ENCODE data around the gene CIAO2B.

DNA sequence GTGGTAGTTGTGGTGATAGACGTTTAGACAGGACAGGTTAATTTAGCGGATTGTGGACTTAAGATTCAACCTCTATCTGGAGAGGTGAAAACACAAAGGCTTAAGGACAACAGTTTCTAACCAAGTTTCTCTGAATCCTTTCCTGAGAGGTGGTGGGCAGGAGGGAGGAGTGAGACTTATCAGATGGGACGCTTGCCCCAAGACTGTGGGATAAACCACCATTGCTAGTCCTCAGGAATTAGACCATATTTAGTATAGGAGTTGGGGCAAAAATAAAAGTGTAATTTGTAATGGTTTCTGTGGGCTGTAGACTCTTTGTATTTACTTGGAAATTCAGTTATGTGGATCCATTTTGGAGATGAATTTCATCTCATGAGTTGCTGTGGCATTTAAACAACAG lies 47.3 kb downstream of the CIAO2B start:
- TF ChIP-seq PKNOX1 (IDR thresholded peaks at IDR 0.05) (no peak), FOXA1 (IDR thresholded peaks at IDR 0.05) (no peak), SUZ12 (IDR thresholded peaks at IDR 0.05) (no peak)
